Left kidney (tissue), 1 donor: Measurements from ENCODE around the gene MICU2. TPM values are rescaled to one million over a fixed set of nuclear protein-coding genes. Genes with fewer than 3 reads are reported as not detected.

ENCODE experiments used
- polyA plus RNA-seq: library from polyadenylated mRNA; unstranded; fragments of 120-200 nt; gene quantifications from one replicate; pipeline ENCODE4 v1.2.1, GENCODE V29; 2013; ENCODE audit not compliant: insufficient read length

Gene MICU2
- polyA plus RNA-seq, 1 donor = 113 TPM

Other genes starting within 250 kb of the MICU2 start
- gene ZDHHC20, start 144.9 kb downstream of the MICU2 start, polyA plus RNA-seq = 101 TPM
- 23.6 TPM for gene FGF9, start 66.9 kb upstream of the MICU2 start, polyA plus RNA-seq